Left lung (tissue), 14 donors: Measurements from ENCODE around the gene STK25. TPM values are rescaled to one million over a fixed set of nuclear protein-coding genes. Genes with fewer than 3 reads are reported as not detected.

ENCODE experiments used
- ATAC-seq: fragments of 200-7000 bp; cut with Tn5 transposase; one replicate; pipeline ENCODE4 v1.9.1; 2020; ENCODE audit warnings: moderate library complexity
- DNase-seq, 4 donors: peaks; one replicate each; pipeline ENCODE4 v3.0.0-alpha.2; 2013 to 2020
- H3K27ac ChIP-seq, 2 donors: fragments of 200-600 bp; sonication (generic) in 1 of 2; one replicate each; pipeline versions ENCODE4 v1.5.0 to v1.8.0; 2020 to 2021
- H3K27me3 ChIP-seq, 2 donors: fragments of 200-600 bp; sonication (generic) in 1 of 2; one replicate each; pipeline versions ENCODE4 v1.5.0 to v1.8.0; 2020 to 2021
- H3K36me3 ChIP-seq, 2 donors: fragments of 200-600 bp; sonication (generic) in 1 of 2; one replicate each; pipeline versions ENCODE4 v1.5.0 to v1.8.0; 2020 to 2021
- H3K4me1 ChIP-seq, 2 donors: fragments of 200-600 bp; one replicate each; pipeline ENCODE4 v1.8.0; 2021
- H3K4me3 ChIP-seq, 2 donors: fragments of 200-600 bp; sonication (generic) in 1 of 2; one replicate each; pipeline versions ENCODE4 v1.5.0 to v1.8.0; 2020 to 2021; ENCODE audit warnings: mild to moderate bottlenecking in 1 of 2
- H3K9me3 ChIP-seq, 2 donors: fragments of 200-600 bp; sonication (generic) in 1 of 2; one replicate each; pipeline versions ENCODE4 v1.5.0 to v1.8.0; 2020 to 2021
- CTCF ChIP-seq, 2 donors: fragments of 200-600 bp; sonication (generic) in 1 of 2; IDR thresholded peaks; one replicate each; pipeline versions ENCODE4 v1.5.0 to v1.8.0; 2021; ENCODE audit warnings: antibody characterized with exemption in 2 of 2
- intact Hi-C, 2 donors: fragments of 100-400 bp; cut with DNase I; formaldehyde crosslinking; loops; one replicate each; pipeline versions ENCODE4 v1.11.2 to v1.14.2; 2022
- long read RNA-seq, 12 donors: library from polyadenylated mRNA in 2 of 12; unstranded in 2 of 12; transcript quantifications; one replicate each; pipeline ENCODE4 v2.0.0 and lab custom pipeline, GENCODE V29; 2019 to 2026
- polyA plus RNA-seq, 6 donors: library from polyadenylated mRNA; unstranded; fragments of 120-200 nt; gene quantifications; one replicate each; pipeline ENCODE4 v1.2.1, GENCODE V29; 2013; ENCODE audit not compliant: insufficient read length in 6 of 6
- total RNA-seq, 2 donors: library from RNA; stranded (reverse); fragmentation: NEBNext Ultra II Directional; extraction: Animal tissue kit (Norgen Biotek cat#: 25700); gene quantifications; one replicate each; pipeline ENCODE4 v1.2.1, GENCODE V29; 2021
- donor health status: DM: no; HTN: yes; CAD: no.
- donor health status: DM: no; HTN: no; CAD: no.

The STK25 gene
- total RNA-seq (100 to 1,000 TPM; 125 to 138 TPM), polyA plus RNA-seq (100 to 1,000 TPM; 182 to 237 (median 198) TPM)
- long read RNA-seq, donor 1, full-length matches to known transcripts, result 52 of 58 reads
- long read RNA-seq, donor 1, partial matches to known transcripts, result 0 of 58 reads
- long read RNA-seq, donor 1, other reads (novel, unspliced or antisense), result 6 of 58 reads
- long read RNA-seq, donor 2, full-length matches to known transcripts, result 34 of 34 reads
- long read RNA-seq, donor 2, partial matches to known transcripts, result 0 of 34 reads
- long read RNA-seq, donor 2, other reads (novel, unspliced or antisense), result 0 of 34 reads
- long read RNA-seq, donor 3, full-length matches to known transcripts, result 45 of 45 reads
- long read RNA-seq, donor 3, partial matches to known transcripts, result 0 of 45 reads
- long read RNA-seq, donor 3, other reads (novel, unspliced or antisense), result 0 of 45 reads
- long read RNA-seq, donor 4, full-length matches to known transcripts, result 53 of 66 reads
- long read RNA-seq, donor 4, partial matches to known transcripts, result 1 of 66 reads
- long read RNA-seq, donor 4, other reads (novel, unspliced or antisense), result 12 of 66 reads
- long read RNA-seq, donor 5, full-length matches to known transcripts, result 29 of 29 reads
- long read RNA-seq, donor 5, partial matches to known transcripts, result 0 of 29 reads
- long read RNA-seq, donor 5, other reads (novel, unspliced or antisense), result 0 of 29 reads
- long read RNA-seq, donor 6, full-length matches to known transcripts, result 30 of 30 reads
- long read RNA-seq, donor 6, partial matches to known transcripts, result 0 of 30 reads
- long read RNA-seq, donor 6, other reads (novel, unspliced or antisense), result 0 of 30 reads
- long read RNA-seq, donor 7, full-length matches to known transcripts, result 13 of 13 reads
- long read RNA-seq, donor 7, partial matches to known transcripts, result 0 of 13 reads
- long read RNA-seq, donor 7, other reads (novel, unspliced or antisense), result 0 of 13 reads
- long read RNA-seq, donor 8, full-length matches to known transcripts, result 34 of 34 reads
- long read RNA-seq, donor 8, partial matches to known transcripts, result 0 of 34 reads
- long read RNA-seq, donor 8, other reads (novel, unspliced or antisense), result 0 of 34 reads
- long read RNA-seq, donor 9, result 0 reads
- long read RNA-seq, donor 10, full-length matches to known transcripts, result 74 of 87 reads
- long read RNA-seq, donor 10, partial matches to known transcripts, result 3 of 87 reads
- long read RNA-seq, donor 10, other reads (novel, unspliced or antisense), result 10 of 87 reads
- long read RNA-seq, donor 11, full-length matches to known transcripts, result 59 of 83 reads
- long read RNA-seq, donor 11, partial matches to known transcripts, result 24 of 83 reads
- long read RNA-seq, donor 11, other reads (novel, unspliced or antisense), result 0 of 83 reads
- long read RNA-seq, donor 12, full-length matches to known transcripts, result 27 of 27 reads
- long read RNA-seq, donor 12, partial matches to known transcripts, result 0 of 27 reads
- long read RNA-seq, donor 12, other reads (novel, unspliced or antisense), result 0 of 27 reads

GRCh38 chr2:241508240-241509154, at the start of gene STK25:
Gene STK25, minus strand, starts transcription at chr2:241508584. Its CDS starts 549 bp downstream, at chr2:241508035.
- H3K36me3 ChIP-seq, result no peaks in the 10 kb centered on the region
- peaks cover 0 to 8% of the 10 kb centered on the region in 2 donors for H3K27me3 ChIP-seq
- ATAC-seq (peak; percentile 97), DNase-seq (peak; percentile 98 to 99 (median 98))
- H3K27ac ChIP-seq, result peak within 1 kb of the TSS; percentile 70 to 81
- no peaks in the 10 kb centered on the region for H3K9me3 ChIP-seq
- H3K4me3 ChIP-seq, result peak within 1 kb of the TSS; percentile 64 to 86
- intact Hi-C loops, result no loop called here
- TF ChIP-seq CTCF (IDR thresholded peaks at IDR 0.05), result no peak
- H3K4me1 ChIP-seq, result peaks cover 16 to 30% of the 10 kb centered on the region in 2 donors

GRCh38 chr2:241556746-241557145, 48.4 kb upstream of the STK25 start:
- no peak for DNase-seq
- intact Hi-C loops, result no loop called here
- peaks cover 0 to 67% of the 10 kb centered on the region in 2 donors for H3K27me3 ChIP-seq
- TF ChIP-seq CTCF (IDR thresholded peaks at IDR 0.05), result no peak
- no peak for ATAC-seq
- no peak overlapping the region for H3K27ac ChIP-seq
- H3K4me3 ChIP-seq, result peak overlapping the region in 1 of 2 donors; percentile 2
- H3K4me1 ChIP-seq, result peaks cover 16 to 40% of the 10 kb centered on the region in 2 donors
- peaks cover 0 to 4% of the 10 kb centered on the region in 2 donors for H3K9me3 ChIP-seq
- no peaks in the 10 kb centered on the region for H3K36me3 ChIP-seq

GRCh38 chr2:241555711-241556110, 47.3 kb upstream of the STK25 start:
- H3K36me3 ChIP-seq, result no peaks in the 10 kb centered on the region
- intact Hi-C loops, result no loop called here
- H3K27me3 ChIP-seq, result peaks cover 0 to 75% of the 10 kb centered on the region in 2 donors
- H3K9me3 ChIP-seq, result peaks cover 0 to 4% of the 10 kb centered on the region in 2 donors
- TF ChIP-seq CTCF (IDR thresholded peaks at IDR 0.05), result no peak
- H3K27ac ChIP-seq, result no peak overlapping the region
- peaks cover 23 to 43% of the 10 kb centered on the region in 2 donors for H3K4me1 ChIP-seq
- H3K4me3 ChIP-seq, result no peak overlapping the region
- ATAC-seq, result no peak
- DNase-seq, result peak in 1 of 4 donors; percentile 2
